Measurements from ENCODE around the gene ZNF335. TPM values are rescaled to one million over a fixed set of nuclear protein-coding genes. Genes with fewer than 3 reads are reported as not detected.

The ZNF335 gene
- total RNA-seq, 2 donors from 2014 or later, result 21.4 to 43.4 TPM

DNA sequence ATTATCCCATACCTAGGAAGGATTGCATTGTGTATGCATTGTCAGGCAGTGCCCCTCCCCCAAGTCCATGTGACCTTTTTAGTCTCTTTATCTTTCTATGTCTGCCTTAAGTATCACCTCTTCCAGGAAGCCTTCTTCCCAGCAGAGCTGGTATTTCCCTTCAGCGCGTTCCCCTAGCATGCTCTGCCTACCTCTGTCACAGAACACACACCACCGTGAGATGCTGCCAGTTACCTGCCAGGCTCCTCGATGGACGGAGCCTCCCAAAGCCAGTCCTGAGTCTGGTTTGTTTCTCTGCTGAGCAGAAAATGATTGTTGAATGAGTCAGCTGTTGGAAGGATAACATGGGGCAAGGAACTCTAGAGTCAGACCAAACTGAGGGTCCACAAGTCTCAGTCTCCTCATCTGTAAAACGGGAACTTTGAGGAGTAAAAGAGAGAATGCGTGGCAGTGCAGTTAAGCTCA is 11.3 kb upstream of the ZNF335 start:
- Histone ChIP-seq H3K4me3 (no peak overlapping the region), H3K9me3 (no peaks in the 10 kb centered on the region), H3K4me1 (replicated peaks) (no peaks in the 10 kb centered on the region), H3K27ac (no peak overlapping the region), H3K27me3 (replicated peaks; ENCODE audit: insufficient read depth) (no peaks in the 10 kb centered on the region), H3K36me3 (no peaks in the 10 kb centered on the region)
- DNase-seq (ENCODE audit: low spot score), result no peak
- 70% methylated on average over 7 of the region's 7 CpGs for WGBS
- TF ChIP-seq POLR2A (IDR thresholded peaks at IDR 0.05) (no peak), CTCF (IDR thresholded peaks at IDR 0.05) (no peak), POLR2AphosphoS5 (IDR thresholded peaks at IDR 0.05) (no peak)
- intact Hi-C loops (cut with DNase I), result no loop called here

DNA sequence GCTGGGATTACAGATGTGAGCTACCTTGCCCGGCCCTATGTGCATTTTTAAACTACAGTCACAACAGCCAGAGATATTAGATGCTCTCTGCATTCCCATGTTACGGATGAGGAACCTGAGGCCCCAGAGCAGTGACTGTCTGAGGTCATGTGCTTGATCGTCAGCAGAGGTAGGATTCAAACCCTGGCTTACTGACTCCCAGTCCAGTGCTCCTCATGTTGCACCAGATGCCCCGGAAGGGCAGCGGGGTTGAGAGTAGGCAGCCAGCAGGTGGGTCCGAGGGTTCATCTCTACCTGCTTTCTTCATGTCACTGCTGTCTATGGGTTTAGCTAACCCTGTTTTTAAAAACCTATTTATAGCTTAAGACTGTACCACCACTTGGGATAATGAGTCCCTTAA is 9.3 kb upstream of the ZNF335 start:
- Histone ChIP-seq H3K4me1 (replicated peaks) (no peaks in the 10 kb centered on the region), H3K9me3 (no peaks in the 10 kb centered on the region), H3K27me3 (replicated peaks; ENCODE audit: insufficient read depth) (no peaks in the 10 kb centered on the region), H3K36me3 (no peaks in the 10 kb centered on the region), H3K27ac (no peak overlapping the region), H3K4me3 (no peak overlapping the region)
- intact Hi-C loops (cut with DNase I), result no loop called here
- WGBS, result 94% methylated on average over 6 of the region's 6 CpGs
- TF ChIP-seq CTCF (IDR thresholded peaks at IDR 0.05) (no peak), POLR2A (IDR thresholded peaks at IDR 0.05) (no peak)
- DNase-seq (ENCODE audit: low spot score), result no peak

DNA sequence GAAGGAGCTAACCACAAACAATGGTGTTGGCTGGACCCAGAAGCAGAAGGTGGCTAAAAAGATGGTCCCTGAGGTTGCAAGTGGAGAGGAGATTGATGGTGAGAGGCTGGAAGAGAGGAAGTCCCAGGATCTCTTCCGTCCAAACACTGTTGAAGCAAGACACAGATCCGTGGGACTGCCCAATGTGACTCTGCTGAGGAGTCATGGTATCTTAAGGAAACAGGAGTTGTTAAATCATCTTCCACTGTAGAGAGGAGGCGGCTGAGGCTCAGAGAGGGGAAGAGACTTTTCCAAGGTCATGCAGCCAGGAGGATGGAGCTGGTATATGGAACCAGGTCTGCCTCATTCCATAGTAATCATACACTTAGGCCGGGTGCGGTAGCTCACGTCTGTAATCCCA is 4.1 kb upstream of the ZNF335 start:
- H3K27me3 ChIP-seq (replicated peaks; ENCODE audit: insufficient read depth), result no peaks in the 10 kb centered on the region
- intact Hi-C loops (cut with DNase I), result no loop called here
- no peak overlapping the region for H3K27ac ChIP-seq
- H3K9me3 ChIP-seq, result no peaks in the 10 kb centered on the region
- no peak for TF ChIP-seq POLR2AphosphoS5 (IDR thresholded peaks at IDR 0.05)
- no peak for TF ChIP-seq CTCF (IDR thresholded peaks at IDR 0.05)
- TF ChIP-seq POLR2A (IDR thresholded peaks at IDR 0.05), result no peak
- no peaks in the 10 kb centered on the region for H3K4me1 ChIP-seq (replicated peaks)
- H3K36me3 ChIP-seq, result no peaks in the 10 kb centered on the region
- WGBS, result 85% methylated on average over 6 of the region's 6 CpGs
- H3K4me3 ChIP-seq, result no peak overlapping the region
- no peak for DNase-seq (ENCODE audit: low spot score)

DNA sequence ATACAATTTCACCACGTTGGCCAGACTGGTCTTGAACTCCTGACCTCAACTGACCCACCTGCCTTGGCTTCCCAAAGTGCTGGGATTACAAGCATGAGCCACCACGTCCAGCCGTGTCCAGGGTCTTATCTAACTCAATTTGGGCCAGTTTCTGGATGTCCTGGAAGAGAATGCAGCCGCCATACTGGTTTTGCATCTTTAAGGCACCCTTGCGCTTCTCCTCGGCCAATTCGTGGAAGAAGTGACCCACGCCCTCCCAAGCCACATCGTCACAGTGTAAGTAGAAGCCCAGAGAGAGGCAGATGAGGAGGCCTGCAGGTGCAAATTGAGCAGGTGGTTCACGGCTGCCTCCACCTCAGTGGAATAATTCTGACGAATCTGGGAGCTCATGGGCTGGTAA is 3.7 kb upstream of the ZNF335 start:
- H3K36me3 ChIP-seq, result no peaks in the 10 kb centered on the region
- TF ChIP-seq POLR2A (IDR thresholded peaks at IDR 0.05) (no peak), CTCF (IDR thresholded peaks at IDR 0.05) (no peak), POLR2AphosphoS5 (IDR thresholded peaks at IDR 0.05) (no peak)
- intact Hi-C loops (cut with DNase I), result no loop called here
- WGBS, result 87% methylated on average over 11 of the region's 11 CpGs
- H3K27ac ChIP-seq, result no peak overlapping the region
- no peaks in the 10 kb centered on the region for H3K9me3 ChIP-seq
- H3K4me1 ChIP-seq (replicated peaks), result no peaks in the 10 kb centered on the region
- no peak overlapping the region for H3K4me3 ChIP-seq
- no peaks in the 10 kb centered on the region for H3K27me3 ChIP-seq (replicated peaks; ENCODE audit: insufficient read depth)
- DNase-seq (ENCODE audit: low spot score), result no peak

GRCh38 chr20:45974896-45975565 is 3.0 kb upstream of the ZNF335 start:
- H3K27ac ChIP-seq, result no peak overlapping the region
- no peaks in the 10 kb centered on the region for H3K9me3 ChIP-seq
- intact Hi-C loops (cut with DNase I), result no loop called here
- DNase-seq (ENCODE audit: low spot score), result no peak
- TF ChIP-seq POLR2A (IDR thresholded peaks at IDR 0.05), result no peak
- TF ChIP-seq CTCF (IDR thresholded peaks at IDR 0.05), result no peak
- no peak for TF ChIP-seq POLR2AphosphoS5 (IDR thresholded peaks at IDR 0.05)
- H3K27me3 ChIP-seq (replicated peaks; ENCODE audit: insufficient read depth), result no peaks in the 10 kb centered on the region
- WGBS, result 78% methylated on average over 7 of the region's 7 CpGs
- H3K4me3 ChIP-seq, result no peak overlapping the region
- H3K36me3 ChIP-seq, result no peaks in the 10 kb centered on the region
- no peaks in the 10 kb centered on the region for H3K4me1 ChIP-seq (replicated peaks)
